ENCODE data around the gene KIAA1671. TPM values are rescaled to one million over a fixed set of nuclear protein-coding genes. Genes with fewer than 3 reads are reported as not detected.

The KIAA1671 gene
- total and polyA plus RNA-seq, 2 of the 13 experiments (the other 11 are each of a cell fraction or from before 2014, with no cell fraction given) = 13.5 to 13.6 TPM

DNA sequence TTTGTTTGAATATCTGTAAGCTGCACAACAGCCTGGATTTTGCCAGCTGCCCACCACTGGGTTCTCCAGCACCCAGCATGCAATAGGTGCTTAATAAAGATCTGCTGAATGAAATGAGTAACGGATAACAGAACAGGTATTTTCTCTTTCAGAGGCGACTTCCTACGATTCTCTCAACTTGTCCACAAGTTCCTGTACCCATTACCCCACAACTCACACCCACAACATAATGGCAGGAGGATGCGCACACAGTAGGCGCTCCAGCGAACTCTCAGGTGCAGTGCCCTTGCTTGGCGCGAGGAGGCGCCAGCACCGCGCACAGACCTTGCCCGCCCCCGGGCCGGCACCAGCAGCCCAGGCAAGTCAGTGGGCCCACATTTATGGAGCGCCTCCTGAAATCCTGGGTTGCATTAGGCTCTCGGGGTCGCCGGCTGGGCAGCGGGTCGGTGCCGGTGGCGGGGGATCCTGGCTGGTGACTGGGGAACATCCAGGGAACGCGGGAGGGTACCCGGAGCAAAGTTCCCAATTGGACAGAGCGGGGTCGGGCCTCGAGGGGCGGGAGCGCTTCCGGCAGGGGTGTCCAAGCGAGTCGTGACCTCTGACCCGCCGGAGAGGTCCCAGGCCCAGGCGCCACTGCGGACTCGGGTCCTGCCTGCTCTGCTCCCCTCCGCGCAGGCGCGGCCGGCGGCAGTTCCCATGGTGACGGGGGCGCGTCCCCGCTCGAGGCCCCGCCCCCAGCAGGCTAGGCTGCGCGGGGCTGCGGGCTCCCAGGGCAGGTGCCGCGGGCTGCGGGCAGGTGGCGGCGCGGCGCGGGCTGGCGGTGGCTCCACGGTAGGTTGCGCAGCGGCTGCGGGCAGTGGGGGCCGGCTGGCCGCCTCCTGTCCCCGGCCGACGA lies at the start of gene KIAA1671 (continued):
- TF ChIP-seq HBP1 (CRISPR knock-in tag; IDR thresholded peaks at IDR 0.05; ENCODE audit: low read depth) (peak; percentile 63; the same call in 1 of the 2 replicates), DRAP1 (CRISPR knock-in tag; IDR thresholded peaks at IDR 0.05) (no peak), DBP (CRISPR knock-in tag; IDR thresholded peaks at IDR 0.05; ENCODE audit: not compliant biosample characterization) (no peak), ZNF296 (CRISPR knock-in tag; conservative IDR thresholded peaks at IDR 0.05) (no peak), SP140L (CRISPR knock-in tag; IDR thresholded peaks at IDR 0.05; ENCODE audit: borderline replicate concordance) (no peak), ZNF597 (CRISPR knock-in tag; IDR thresholded peaks at IDR 0.05) (no peak), ZNF441 (CRISPR knock-in tag; IDR thresholded peaks at IDR 0.05; ENCODE audit: borderline replicate concordance) (no peak), ATM (IDR thresholded peaks at IDR 0.05; ENCODE audit: borderline replicate concordance) (no peak), KAT7 (CRISPR knock-in tag; IDR thresholded peaks at IDR 0.05; ENCODE audit: borderline replicate concordance) (no peak; the same call in 1 of the 2 replicates), ZNF761 (CRISPR knock-in tag; conservative IDR thresholded peaks at IDR 0.05) (no peak; the same call in 1 of the 2 replicates), ZKSCAN5 (CRISPR knock-in tag; IDR thresholded peaks at IDR 0.05) (no peak), ZNF607 (CRISPR knock-in tag; IDR thresholded peaks at IDR 0.05; ENCODE audit: borderline replicate concordance) (no peak; the same call in 1 of the 2 replicates)
- TF ChIP-seq, protein P1, sequence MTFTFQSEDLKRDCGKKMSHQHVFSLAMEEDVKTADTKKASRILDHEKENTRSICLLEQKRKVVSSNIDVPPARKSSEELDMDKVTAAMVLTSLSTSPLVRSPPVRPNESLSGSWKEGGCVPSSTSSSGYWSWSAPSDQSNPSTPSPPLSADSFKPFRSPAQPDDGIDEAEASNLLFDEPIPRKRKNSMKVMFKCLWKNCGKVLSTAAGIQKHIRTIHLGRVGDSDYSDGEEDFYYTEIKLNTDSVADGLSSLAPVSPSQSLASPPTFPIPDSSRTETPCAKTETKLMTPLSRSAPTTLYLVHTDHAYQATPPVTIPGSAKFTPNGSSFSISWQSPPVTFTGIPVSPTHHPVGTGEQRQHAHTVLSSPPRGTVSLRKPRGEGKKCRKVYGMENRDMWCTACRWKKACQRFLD (CRISPR knock-in tag; IDR thresholded peaks at IDR 0.05; ENCODE audit: borderline replicate concordance) = no peak; the same call in 1 of the 2 replicates
- TF ChIP-seq, protein P2, sequence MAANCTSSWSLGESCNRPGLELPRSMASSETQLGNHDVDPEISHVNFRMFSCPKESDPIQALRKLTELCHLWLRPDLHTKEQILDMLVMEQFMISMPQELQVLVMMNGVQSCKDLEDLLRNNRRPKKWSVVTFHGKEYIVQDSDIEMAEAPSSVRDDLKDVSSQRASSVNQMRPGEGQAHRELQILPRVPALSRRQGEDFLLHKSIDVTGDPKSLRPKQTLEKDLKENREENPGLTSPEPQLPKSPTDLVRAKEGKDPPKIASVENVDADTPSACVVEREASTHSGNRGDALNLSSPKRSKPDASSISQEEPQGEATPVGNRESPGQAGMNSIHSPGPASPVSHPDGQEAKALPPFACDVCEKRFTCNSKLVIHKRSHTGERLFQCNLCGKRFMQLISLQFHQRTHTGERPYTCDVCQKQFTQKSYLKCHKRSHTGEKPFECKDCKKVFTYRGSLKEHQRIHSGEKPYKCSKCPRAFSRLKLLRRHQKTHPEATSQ (CRISPR knock-in tag; IDR thresholded peaks at IDR 0.05; ENCODE audit: borderline replicate concordance) = no peak
- TF ChIP-seq, protein P3, sequence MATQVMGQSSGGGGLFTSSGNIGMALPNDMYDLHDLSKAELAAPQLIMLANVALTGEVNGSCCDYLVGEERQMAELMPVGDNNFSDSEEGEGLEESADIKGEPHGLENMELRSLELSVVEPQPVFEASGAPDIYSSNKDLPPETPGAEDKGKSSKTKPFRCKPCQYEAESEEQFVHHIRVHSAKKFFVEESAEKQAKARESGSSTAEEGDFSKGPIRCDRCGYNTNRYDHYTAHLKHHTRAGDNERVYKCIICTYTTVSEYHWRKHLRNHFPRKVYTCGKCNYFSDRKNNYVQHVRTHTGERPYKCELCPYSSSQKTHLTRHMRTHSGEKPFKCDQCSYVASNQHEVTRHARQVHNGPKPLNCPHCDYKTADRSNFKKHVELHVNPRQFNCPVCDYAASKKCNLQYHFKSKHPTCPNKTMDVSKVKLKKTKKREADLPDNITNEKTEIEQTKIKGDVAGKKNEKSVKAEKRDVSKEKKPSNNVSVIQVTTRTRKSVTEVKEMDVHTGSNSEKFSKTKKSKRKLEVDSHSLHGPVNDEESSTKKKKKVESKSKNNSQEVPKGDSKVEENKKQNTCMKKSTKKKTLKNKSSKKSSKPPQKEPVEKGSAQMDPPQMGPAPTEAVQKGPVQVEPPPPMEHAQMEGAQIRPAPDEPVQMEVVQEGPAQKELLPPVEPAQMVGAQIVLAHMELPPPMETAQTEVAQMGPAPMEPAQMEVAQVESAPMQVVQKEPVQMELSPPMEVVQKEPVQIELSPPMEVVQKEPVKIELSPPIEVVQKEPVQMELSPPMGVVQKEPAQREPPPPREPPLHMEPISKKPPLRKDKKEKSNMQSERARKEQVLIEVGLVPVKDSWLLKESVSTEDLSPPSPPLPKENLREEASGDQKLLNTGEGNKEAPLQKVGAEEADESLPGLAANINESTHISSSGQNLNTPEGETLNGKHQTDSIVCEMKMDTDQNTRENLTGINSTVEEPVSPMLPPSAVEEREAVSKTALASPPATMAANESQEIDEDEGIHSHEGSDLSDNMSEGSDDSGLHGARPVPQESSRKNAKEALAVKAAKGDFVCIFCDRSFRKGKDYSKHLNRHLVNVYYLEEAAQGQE (IDR thresholded peaks at IDR 0.05; ENCODE audit: borderline replicate concordance in 1 of 2, low read depth in 1 of 2, low read length in 2 of 2) = no peak
